ENCODE measurements around the gene MED13. TPM values are rescaled to one million over a fixed set of nuclear protein-coding genes. Genes with fewer than 3 reads are reported as not detected.
"Not testable (repeated sequence)": the region's sequence is repeated elsewhere in the genome, so short reads cannot be mapped to it uniquely, and the experiment has no call there.

Gene MED13
- total RNA-seq, 1 experiment from 2014 or later, result 96.0 TPM

- ATAC-seq (no peak), DNase-seq (ENCODE audit: low read depth, low spot score) (no peak)
- H3K27me3 ChIP-seq (ENCODE audit: insufficient read depth, low read length), result no peaks in the 10 kb centered on the region
- POLR2A ChIA-PET, result no interaction called here
- intact Hi-C loops (cut with micrococcal nuclease), result no loop called here
- no peaks in the 10 kb centered on the region for H3K9me3 ChIP-seq (ENCODE audit: control insufficient read depth in 1 of 2, insufficient read depth in 1 of 2, low read depth in 1 of 2, low read length in 2 of 2)
- CTCF ChIA-PET, result interaction anchor here (1.0 kb wide), 1 partner anchor 214 kb away, joined by 3 read pairs; no protein-coding TSS in a partner anchor
- no peaks in the 10 kb centered on the region for H4K20me1 ChIP-seq (ENCODE audit: insufficient read depth)
- H3K36me3 ChIP-seq (ENCODE audit: control insufficient read depth in 1 of 2, insufficient read depth in 2 of 2, low read length in 2 of 2), result peaks cover 5 to 13% of the 10 kb centered on the region in 2 experiments; a peak in 3 of 4 replicates
- H3K9me2 ChIP-seq (ENCODE audit: insufficient read depth), result no peaks in the 10 kb centered on the region
- no peaks in the 10 kb centered on the region for H3K79me2 ChIP-seq (ENCODE audit: insufficient read depth, low read length)
- no peak overlapping the region for H3K27ac ChIP-seq (ENCODE audit: low read depth, low read length)
- no peak overlapping the region for H3K9ac ChIP-seq (ENCODE audit: low read length)
- H3K4me3 ChIP-seq (replicated peaks in 1 of 2; ENCODE audit: low read depth in 1 of 2, low read length in 2 of 2), result no peak overlapping the region
- no peak overlapping the region for H2AFZ ChIP-seq (ENCODE audit: low read depth, low read length, poor library complexity, severe bottlenecking)
- H3K4me2 ChIP-seq (ENCODE audit: low read length), result no peak overlapping the region
- RAD21 ChIA-PET (ENCODE audit: low non-redundant PET in 1 of 2, low total read pairs in 2 of 2, uncharacterized antibody in 2 of 2, unreplicated experiment in 2 of 2), result no interaction called here
- TF ChIP-seq YY1 (IDR thresholded peaks at IDR 0.05; ENCODE audit: extremely low read depth, insufficient replicate concordance, low read depth, low read length), result no peak
- no TSS peak for BruUV-seq (replicated peaks)
- H3K4me1 ChIP-seq (ENCODE audit: control insufficient read depth in 1 of 2, insufficient read depth in 2 of 2, low read length in 2 of 2), result no peaks in the 10 kb centered on the region
Measured at GRCh38 chr17:61895391-61895790, 169.7 kb downstream of the MED13 start.

GRCh38 chr17:61894310-61894709, 170.8 kb downstream of the MED13 start:
- BruUV-seq (replicated peaks); H3K9me3 ChIP-seq (ENCODE audit: control insufficient read depth in 1 of 2, insufficient read depth in 1 of 2, low read depth in 1 of 2, low read length in 2 of 2); H3K4me1 ChIP-seq (ENCODE audit: control insufficient read depth in 1 of 2, insufficient read depth in 2 of 2, low read length in 2 of 2); H4K20me1 ChIP-seq (ENCODE audit: insufficient read depth); H3K4me3 ChIP-seq (replicated peaks in 1 of 2; ENCODE audit: low read depth in 1 of 2, low read length in 2 of 2); H3K9me2 ChIP-seq (ENCODE audit: insufficient read depth); H2AFZ ChIP-seq (ENCODE audit: low read depth, low read length, poor library complexity, severe bottlenecking); DNase-seq (ENCODE audit: low read depth, low spot score); CTCF ChIA-PET; H3K9ac ChIP-seq (ENCODE audit: low read length); H3K4me2 ChIP-seq (ENCODE audit: low read length); POLR2A ChIA-PET; H3K27ac ChIP-seq (ENCODE audit: low read depth, low read length); ATAC-seq; H3K27me3 ChIP-seq (ENCODE audit: insufficient read depth, low read length); intact Hi-C loops (cut with micrococcal nuclease); RAD21 ChIA-PET (ENCODE audit: low non-redundant PET in 1 of 2, low total read pairs in 2 of 2, uncharacterized antibody in 2 of 2, unreplicated experiment in 2 of 2); H3K79me2 ChIP-seq (ENCODE audit: insufficient read depth, low read length): not testable (repeated sequence)
- peaks cover 7 to 15% of the 10 kb centered on the region in 2 experiments for H3K36me3 ChIP-seq (ENCODE audit: control insufficient read depth in 1 of 2, insufficient read depth in 2 of 2, low read length in 2 of 2)

Other genes starting within 250 kb of the MED13 start
- gene BRIP1, start 201.8 kb downstream of the MED13 start, total RNA-seq (2021; ENCODE audit: unreplicated experiment), result 22.2 TPM
- 40.5 TPM for gene INTS2, start 137.3 kb downstream of the MED13 start, total RNA-seq (2021; ENCODE audit: unreplicated experiment)

Measured in HCT116 (cell line).